Heart right ventricle (tissue), 16 donors: ENCODE results near the gene PLPP2. TPM values are rescaled to one million over a fixed set of nuclear protein-coding genes. Genes with fewer than 3 reads are reported as not detected.
"Not testable (repeated sequence)": the region's sequence is repeated elsewhere in the genome, so short reads cannot be mapped to it uniquely, and the experiment has no call there.

ENCODE experiments used
- ATAC-seq, 8 donors: fragments of 200-7000 bp; cut with Tn5 transposase; one replicate each; pipeline ENCODE4 v1.9.1; 2020; ENCODE audit warnings: mild to moderate bottlenecking in 8 of 8, moderate library complexity in 8 of 8, moderate number of reproducible peaks in 1 of 8
- DNase-seq, 2 donors: peaks; one replicate each; pipeline ENCODE4 v3.0.0-alpha.2; 2020
- H3K27ac ChIP-seq, 10 donors: fragments of 200-600 bp; sonication (generic) in 2 of 10; one replicate each; pipeline versions ENCODE4 v1.5.0 to v1.8.0; 2020 to 2022; ENCODE audit warnings: mild to moderate bottlenecking in 3 of 10
- H3K27me3 ChIP-seq, 7 donors: fragments of 200-600 bp; one replicate each; pipeline ENCODE4 v1.8.0; 2021 to 2022; ENCODE audit warnings: mild to moderate bottlenecking in 2 of 7
- H3K36me3 ChIP-seq, 9 donors: fragments of 200-600 bp; sonication (generic) in 1 of 9; one replicate each; pipeline versions ENCODE4 v1.5.0 to v1.8.0; 2020 to 2022; ENCODE audit warnings: mild to moderate bottlenecking in 2 of 9
- H3K4me1 ChIP-seq, 9 donors: fragments of 200-600 bp; sonication (generic) in 1 of 9; one replicate each; pipeline versions ENCODE4 v1.5.0 to v1.8.0; 2020 to 2022; ENCODE audit warnings: mild to moderate bottlenecking in 4 of 9
- H3K4me3 ChIP-seq, 10 donors: fragments of 200-600 bp; sonication (generic) in 2 of 10; one replicate each; pipeline versions ENCODE4 v1.5.0 to v1.8.0; 2020 to 2022; ENCODE audit warnings: mild to moderate bottlenecking in 7 of 10, moderate library complexity in 2 of 10
- H3K9me3 ChIP-seq, 11 donors: fragments of 200-600 bp in 10 of 11; sonication (generic) in 2 of 11; one replicate each; pipeline versions ENCODE4 v1.5.0 to v1.8.0; 2013 to 2022; ENCODE audit warnings: mild to moderate bottlenecking in 2 of 11, control low read depth in 1 of 11, moderate library complexity in 1 of 11
- CTCF ChIP-seq, 9 donors: fragments of 200-600 bp; sonication (generic) in 2 of 9; IDR thresholded peaks; one replicate each; pipeline versions ENCODE4 v1.5.0 to v1.8.0; 2021 to 2022; ENCODE audit warnings: antibody characterized with exemption in 9 of 9, mild to moderate bottlenecking in 5 of 9, moderate library complexity in 1 of 9
- WGBS, 2 donors: extraction: QIAGEN DNeasy Blood & Tissue Kit; methylation state at CpG; one replicate each; pipeline ENCODE4 v1.1.7; 2013; ENCODE audit warnings: inconsistent platforms in 1 of 2; 5-methylcytosine and 5-hydroxymethylcytosine counted together
- intact Hi-C, 10 donors: fragments of 100-400 bp; cut with DNase I; formaldehyde crosslinking; loops; one replicate each; pipeline versions ENCODE4 v1.11.1 to v1.14.2; 2022
- polyA plus RNA-seq, 2 donors: library from polyadenylated mRNA; stranded (reverse); fragments of 200-250 nt; gene quantifications; one replicate each; pipeline ENCODE4 v1.2.3, GENCODE V29; 2013
- total RNA-seq, 10 donors: library from RNA; stranded (reverse); fragmentation: NEBNext Ultra II Directional in 3 of 10; extraction: Animal tissue kit (Norgen Biotek cat#: 25700) in 3 of 10; gene quantifications; one replicate each; pipeline versions ENCODE4 v1.2.1 to v1.2.4, GENCODE V29; 2021 to 2023
- donor health status: Arrhythmogenic right ventricular cardiomyopathy.
- donor health status: ischemic (EF 13 %, LVEDD 7.1; RV severe dilation, severe dysfunction).
- donor health status: healthy with polysubstance abuse.
- donor health status: DM: no; HTN: yes; CAD: no.
- donor health status: DM: no; HTN: no; CAD: no.
- donor health status: ischemic (EF 25% LVEDD 6.9; RV normal size, moderate dysfunction).
- donor health status: ischemic (EF 25% LVEDD 5.7; RV mildly dilated, moderate dysfunction).
- donor health status: healthy.
- donor health status: DM: yes; HTN: yes; CAD: no.
- donor health status: Ischemic cardiomyopathy.
- donor health status: ischemic (EF 35%, LVEDD 5.7; RV mildly dilated, moderate dysfunction).
- donor health status: nonischemic (EF 11% LVEDD 7.7; RV severe dilation, severe dysfunction).
- donor health status: DM: yes; HTN: yes; CAD: no.
- donor health status: PGD.
- donor health status: ischemic (EF 29% LVEDD 5.4; RV normal size, mild dysfunction).
- donor health status: nonischemic (EF 23%, LVEDD 6.1; RV moderate dilation, normal function).

Gene PLPP2
- total and polyA plus RNA-seq, 12 donors = 0.14 to 2.8 (median 0.76) TPM

GRCh38 chr19:275000-275399 is 16.2 kb downstream of the PLPP2 start:
- no peaks in the 10 kb centered on the region for H3K4me1 ChIP-seq
- DNase-seq = no peak
- 86 to 88% methylated on average over 9 of the region's 9 CpGs for WGBS, 2 donors
- no peak overlapping the region for H3K4me3 ChIP-seq
- no peak for ATAC-seq
- no peak for TF ChIP-seq CTCF (IDR thresholded peaks at IDR 0.05)
- H3K9me3 ChIP-seq = no peaks in the 10 kb centered on the region
- intact Hi-C loops = no loop called here
- peaks cover 8 to 47% (median 34%) of the 10 kb centered on the region in 7 donors for H3K27me3 ChIP-seq
- no peaks in the 10 kb centered on the region for H3K36me3 ChIP-seq
- no peak overlapping the region for H3K27ac ChIP-seq

DNA sequence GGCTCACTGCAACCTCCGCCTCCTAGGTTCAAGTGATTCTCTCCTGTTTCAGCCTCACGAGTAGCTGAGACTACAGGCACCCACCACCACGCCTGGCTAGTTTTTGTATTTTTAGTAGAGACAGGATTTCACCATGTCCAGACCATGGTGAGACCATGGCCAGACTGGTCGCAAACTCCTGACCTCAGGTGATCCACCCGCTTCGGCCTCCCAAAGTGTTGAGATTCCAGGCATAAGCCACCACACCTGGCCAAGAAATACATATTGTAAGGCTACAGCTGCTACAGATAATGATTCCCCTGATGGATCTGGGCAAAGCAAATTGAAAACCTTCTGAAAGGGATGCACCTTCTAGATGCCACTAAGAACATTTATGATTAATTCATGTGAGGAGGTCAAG is 17.8 kb downstream of the PLPP2 start:
- Histone ChIP-seq H3K36me3 (no peaks in the 10 kb centered on the region), H3K4me3 (no peak overlapping the region), H3K27me3 (peaks cover 8 to 46% (median 34%) of the 10 kb centered on the region in 7 donors), H3K9me3 (no peaks in the 10 kb centered on the region), H3K27ac (no peak overlapping the region), H3K4me1 (no peaks in the 10 kb centered on the region)
- intact Hi-C loops = no loop called here
- no peak for TF ChIP-seq CTCF (IDR thresholded peaks at IDR 0.05)
- ATAC-seq (no peak), DNase-seq (no peak)
- 71 to 76% methylated on average over 6 of the region's 6 CpGs for WGBS, 2 donors

- no peak for TF ChIP-seq CTCF (IDR thresholded peaks at IDR 0.05)
- intact Hi-C loops = no loop called here
- no peak overlapping the region for H3K27ac ChIP-seq
- WGBS, 2 donors = 58 to 63% methylated on average over 6 of the region's 6 CpGs
- ATAC-seq (no peak), DNase-seq (no peak)
- H3K4me3 ChIP-seq = no peak overlapping the region
- H3K4me1 ChIP-seq = peaks cover 0 to 9% (median 7%) of the 10 kb centered on the region in 9 donors
- peaks cover 0 to 47% (median 33%) of the 10 kb centered on the region in 7 donors for H3K27me3 ChIP-seq
- H3K36me3 ChIP-seq = no peaks in the 10 kb centered on the region
- H3K9me3 ChIP-seq = no peaks in the 10 kb centered on the region
Measured at GRCh38 chr19:271856-272255, 19.3 kb downstream of the PLPP2 start.

GRCh38 chr19:270766-271318 is 20.4 kb downstream of the PLPP2 start:
- H3K27ac ChIP-seq, H3K9me3 ChIP-seq, H3K36me3 ChIP-seq, intact Hi-C loops, DNase-seq, ATAC-seq, H3K4me3 ChIP-seq: not testable (repeated sequence)
- H3K27me3 ChIP-seq = peaks cover 0 to 46% (median 39%) of the 10 kb centered on the region in 7 donors
- H3K4me1 ChIP-seq = peaks cover 0 to 12% (median 10%) of the 10 kb centered on the region in 9 donors
- WGBS, 2 donors = 66 to 71% methylated on average over 8 to 10 of the region's 12 CpGs

- no peak overlapping the region for H3K4me3 ChIP-seq
- DNase-seq (no peak), ATAC-seq (no peak)
- H3K27me3 ChIP-seq = peaks cover 0 to 59% (median 51%) of the 10 kb centered on the region in 7 donors
- H3K4me1 ChIP-seq = peaks cover 0 to 12% (median 10%) of the 10 kb centered on the region in 9 donors
- H3K9me3 ChIP-seq = no peaks in the 10 kb centered on the region
- H3K36me3 ChIP-seq = no peaks in the 10 kb centered on the region
- intact Hi-C loops = no loop called here
- no peak overlapping the region for H3K27ac ChIP-seq
- no peak for TF ChIP-seq CTCF (IDR thresholded peaks at IDR 0.05)
Measured at GRCh38 chr19:269241-269640, 22.0 kb downstream of the PLPP2 start.
